T47D (cell line): ENCODE results near the gene SPACDR.
A peak's percentile ranks its signal among the peaks of the same experiment; 100 is the strongest.

Experiments used
- DNase-seq, 2 experiments: peaks; one replicate each; pipeline versions ENCODE4 v3.0.0 to v3.0.0-alpha.2; 2011 to 2012; ENCODE audit warnings: low read depth in 1 of 2, low spot score in 1 of 2
- JUND ChIP-seq: IDR thresholded peaks from 2 replicates; pipeline ENCODE4 v1.6.1; 2012; ENCODE audit warnings: low read depth
- in situ Hi-C: cut with HindIII; loops from 2 replicates; pipeline ENCODE4 v1.10.0; 2016; ENCODE audit warnings: low sequenced_read_pairs, low pct_unique_long_range_greater_than_20kb

Gene SPACDR

GRCh38 chr7:100481466-100481865 is 17.4 kb upstream of the SPACDR start:
- DNase-seq = no peak
- TF ChIP-seq JUND = no peak
- in situ Hi-C loops = no loop called here

GRCh38 chr7:100478958-100479660 is 15.0 kb upstream of the SPACDR start, which contains the start of gene TSC22D4:
Gene TSC22D4, minus strand, starts transcription at chr7:100479214. Its CDS starts 1,176 bp downstream, at chr7:100478038.
- DNase-seq = peak; percentile 91 to 92
- TF ChIP-seq JUND = no peak
- in situ Hi-C loops = no loop called here

GRCh38 chr7:100477871-100478267 is 13.8 kb upstream of the SPACDR start:
- TF ChIP-seq JUND = no peak
- in situ Hi-C loops = no loop called here
- DNase-seq = no peak

- TF ChIP-seq JUND = no peak
- no peak for DNase-seq
- in situ Hi-C loops = no loop called here
Measured at GRCh38 chr7:100476903-100477870, 13.1 kb upstream of the SPACDR start.

GRCh38 chr7:100476101-100476780 is 12.2 kb upstream of the SPACDR start:
- no peak for DNase-seq
- in situ Hi-C loops = no loop called here
- TF ChIP-seq JUND = no peak

- DNase-seq = no peak
- in situ Hi-C loops = no loop called here
Measured at GRCh38 chr7:100475549-100475948, 11.5 kb upstream of the SPACDR start.

GRCh38 chr7:100472854-100473499 is 8.9 kb upstream of the SPACDR start:
- DNase-seq = no peak
- in situ Hi-C loops = no loop called here
- TF ChIP-seq JUND = no peak

More at GRCh38 chr7:100475549-100475948, 11.5 kb upstream of the SPACDR start:
- no peak for TF ChIP-seq JUND

- in situ Hi-C loops = no loop called here
- DNase-seq = no peak
- no peak for TF ChIP-seq JUND
Measured at GRCh38 chr7:100472121-100472851, 8.2 kb upstream of the SPACDR start.

- no peak for TF ChIP-seq JUND
- in situ Hi-C loops = no loop called here
- no peak for DNase-seq
Measured at GRCh38 chr7:100471021-100471420, 7.0 kb upstream of the SPACDR start.

GRCh38 chr7:100469227-100470044 is 5.4 kb upstream of the SPACDR start:
- DNase-seq = peak; percentile 65 to 90
- no peak for TF ChIP-seq JUND
- in situ Hi-C loops = no loop called here
